ENCODE results near the gene TMEM101.
"Not testable (repeated sequence)": the region's sequence is repeated elsewhere in the genome, so short reads cannot be mapped to it uniquely, and the experiment has no call there.

DNA sequence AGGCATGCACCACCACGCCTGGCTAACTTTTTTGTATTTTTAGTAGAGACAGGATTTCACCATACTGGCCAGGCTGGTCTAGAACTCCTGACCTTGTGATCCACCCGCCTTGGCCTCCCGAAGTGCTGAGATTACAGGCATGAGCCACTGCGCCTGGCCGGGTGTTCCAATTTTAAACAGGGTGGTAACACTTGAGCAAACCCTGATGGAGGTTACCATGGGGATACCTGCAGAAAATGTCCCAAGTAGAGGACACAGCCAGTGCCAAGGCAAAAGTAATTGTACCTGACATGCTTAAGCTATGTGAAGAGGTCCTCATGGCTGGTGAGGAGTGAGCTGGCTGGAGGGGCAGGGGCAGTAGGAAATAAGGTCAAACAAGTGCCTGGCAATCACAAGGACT lies 17.6 kb downstream of the TMEM101 start:
- not testable (repeated sequence) for TF ChIP-seq MXI1 (IDR thresholded peaks at IDR 0.05; ENCODE audit: low read depth, low read length); ATF7 (IDR thresholded peaks at IDR 0.05; ENCODE audit: low read depth); EZH2 (IDR thresholded peaks at IDR 0.05; ENCODE audit: borderline replicate concordance, control insufficient read depth, low read depth, low read length); POLR2AphosphoS5 (IDR thresholded peaks at IDR 0.05; ENCODE audit: low read length); GABPA (IDR thresholded peaks at IDR 0.05; ENCODE audit: low read depth); ZSCAN29 (IDR thresholded peaks at IDR 0.05); SP1 (IDR thresholded peaks at IDR 0.05; ENCODE audit: low read depth, low read length); NR2F1 (conservative IDR thresholded peaks at IDR 0.05); TARDBP (IDR thresholded peaks at IDR 0.05; ENCODE audit: borderline replicate concordance); MYC (IDR thresholded peaks at IDR 0.05; ENCODE audit: insufficient read depth, insufficient read length, insufficient replicate concordance, low read length, severe bottlenecking); PAX5 (IDR thresholded peaks at IDR 0.05; ENCODE audit: borderline replicate concordance, low read depth, low read length); JUNB (IDR thresholded peaks at IDR 0.05)
- TF ChIP-seq, protein P1, sequence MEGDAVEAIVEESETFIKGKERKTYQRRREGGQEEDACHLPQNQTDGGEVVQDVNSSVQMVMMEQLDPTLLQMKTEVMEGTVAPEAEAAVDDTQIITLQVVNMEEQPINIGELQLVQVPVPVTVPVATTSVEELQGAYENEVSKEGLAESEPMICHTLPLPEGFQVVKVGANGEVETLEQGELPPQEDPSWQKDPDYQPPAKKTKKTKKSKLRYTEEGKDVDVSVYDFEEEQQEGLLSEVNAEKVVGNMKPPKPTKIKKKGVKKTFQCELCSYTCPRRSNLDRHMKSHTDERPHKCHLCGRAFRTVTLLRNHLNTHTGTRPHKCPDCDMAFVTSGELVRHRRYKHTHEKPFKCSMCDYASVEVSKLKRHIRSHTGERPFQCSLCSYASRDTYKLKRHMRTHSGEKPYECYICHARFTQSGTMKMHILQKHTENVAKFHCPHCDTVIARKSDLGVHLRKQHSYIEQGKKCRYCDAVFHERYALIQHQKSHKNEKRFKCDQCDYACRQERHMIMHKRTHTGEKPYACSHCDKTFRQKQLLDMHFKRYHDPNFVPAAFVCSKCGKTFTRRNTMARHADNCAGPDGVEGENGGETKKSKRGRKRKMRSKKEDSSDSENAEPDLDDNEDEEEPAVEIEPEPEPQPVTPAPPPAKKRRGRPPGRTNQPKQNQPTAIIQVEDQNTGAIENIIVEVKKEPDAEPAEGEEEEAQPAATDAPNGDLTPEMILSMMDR (IDR thresholded peaks at IDR 0.05 in 2 of 3, conservative IDR thresholded peaks at IDR 0.05 in 1 of 3; ENCODE audit: control insufficient read depth in 2 of 3, extremely low read depth in 1 of 3, insufficient read depth in 1 of 3, low read depth in 3 of 3, low read length in 3 of 3): not testable (repeated sequence)
- TF ChIP-seq, protein P2, sequence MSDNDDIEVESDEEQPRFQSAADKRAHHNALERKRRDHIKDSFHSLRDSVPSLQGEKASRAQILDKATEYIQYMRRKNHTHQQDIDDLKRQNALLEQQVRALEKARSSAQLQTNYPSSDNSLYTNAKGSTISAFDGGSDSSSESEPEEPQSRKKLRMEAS (IDR thresholded peaks at IDR 0.05; ENCODE audit: low read depth, low read length): not testable (repeated sequence)
